GM12874 (cell line): Measurements from ENCODE around the gene EEF1AKMT2.

Experiments
- CTCF ChIP-seq: IDR thresholded peaks from 2 replicates; pipeline ENCODE4 v1.5.1; 2011; ENCODE audit warnings: low read depth, mild to moderate bottlenecking, control low read depth, low read length, moderate library complexity; ENCODE audit not compliant: insufficient read depth

EEF1AKMT2 gene

GRCh38 chr10:124739119-124739921 is 52.4 kb downstream of the EEF1AKMT2 start:
- TF ChIP-seq CTCF = no peak

GRCh38 chr10:124738441-124738840 is 53.2 kb downstream of the EEF1AKMT2 start:
- no peak for TF ChIP-seq CTCF

GRCh38 chr10:124737708-124738107 is 54.0 kb downstream of the EEF1AKMT2 start:
- TF ChIP-seq CTCF = no peak

GRCh38 chr10:124737221-124737620 is 54.5 kb downstream of the EEF1AKMT2 start:
- TF ChIP-seq CTCF = no peak

- TF ChIP-seq CTCF = no peak
These were observed 55.1 kb downstream of the EEF1AKMT2 start for GRCh38 chr10:124736491-124737136.

GRCh38 chr10:124735491-124736286 is 56.0 kb downstream of the EEF1AKMT2 start:
- no peak for TF ChIP-seq CTCF
